ENCODE data around the gene LIFR.
"Not testable (repeated sequence)": the region's sequence is repeated elsewhere in the genome, so short reads cannot be mapped to it uniquely, and the experiment has no call there.

LIFR gene

DNA sequence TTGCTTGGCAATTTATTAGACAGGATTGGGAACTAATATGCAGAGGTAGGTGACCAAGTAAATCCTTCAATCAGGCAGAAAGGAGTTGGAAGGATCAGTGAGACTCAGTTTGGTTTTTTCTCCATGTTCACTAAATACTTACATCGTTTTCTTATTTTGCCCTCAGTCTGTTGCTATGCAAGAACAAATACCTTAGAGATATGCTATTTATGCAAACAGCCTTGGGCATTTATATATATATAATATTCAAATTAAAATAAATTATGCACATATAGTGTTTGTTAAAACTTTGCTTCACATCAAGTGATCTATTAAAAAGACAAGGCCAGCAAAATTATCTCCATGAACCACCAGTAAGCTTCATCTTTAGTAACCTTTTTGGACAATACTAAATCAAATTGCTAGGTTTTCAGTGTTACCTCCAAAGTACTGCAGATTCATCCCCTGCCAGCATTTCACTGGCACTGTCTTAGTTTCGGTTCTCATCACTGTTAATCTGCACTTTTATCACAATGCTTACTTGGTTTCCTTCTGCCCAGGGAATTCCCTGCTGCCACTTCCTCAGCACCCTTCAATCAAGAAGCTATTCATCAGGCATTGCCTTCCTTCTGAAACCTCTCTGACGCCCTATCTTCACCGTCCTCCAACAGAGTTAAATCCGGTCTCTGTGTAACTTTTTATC lies 26.0 kb upstream of the LIFR start:
- no peak for DNase-seq

DNA sequence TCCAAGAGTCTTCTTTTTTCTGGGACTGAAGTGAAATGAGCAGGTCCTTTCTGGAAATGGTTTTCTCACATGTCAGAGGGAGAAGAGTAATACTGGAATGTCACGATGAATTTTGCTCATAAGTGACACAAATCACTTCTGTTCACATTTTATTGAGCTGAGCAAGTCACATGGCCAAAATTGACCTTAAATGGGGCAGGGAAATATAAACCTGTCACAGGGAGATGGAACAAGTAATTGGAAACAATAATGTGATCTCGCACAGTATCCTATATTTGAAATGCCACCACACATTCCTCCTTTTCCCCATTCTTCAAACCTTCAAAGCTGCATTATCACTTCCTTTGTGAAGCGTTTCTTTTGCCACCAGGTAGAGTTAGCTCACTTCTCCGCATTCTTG lies 25.2 kb upstream of the LIFR start:
- DNase-seq, result no peak

- DNase-seq, result no peak
These were observed 22.7 kb upstream of the LIFR start for GRCh38 chr5:38579105-38579504.

DNA sequence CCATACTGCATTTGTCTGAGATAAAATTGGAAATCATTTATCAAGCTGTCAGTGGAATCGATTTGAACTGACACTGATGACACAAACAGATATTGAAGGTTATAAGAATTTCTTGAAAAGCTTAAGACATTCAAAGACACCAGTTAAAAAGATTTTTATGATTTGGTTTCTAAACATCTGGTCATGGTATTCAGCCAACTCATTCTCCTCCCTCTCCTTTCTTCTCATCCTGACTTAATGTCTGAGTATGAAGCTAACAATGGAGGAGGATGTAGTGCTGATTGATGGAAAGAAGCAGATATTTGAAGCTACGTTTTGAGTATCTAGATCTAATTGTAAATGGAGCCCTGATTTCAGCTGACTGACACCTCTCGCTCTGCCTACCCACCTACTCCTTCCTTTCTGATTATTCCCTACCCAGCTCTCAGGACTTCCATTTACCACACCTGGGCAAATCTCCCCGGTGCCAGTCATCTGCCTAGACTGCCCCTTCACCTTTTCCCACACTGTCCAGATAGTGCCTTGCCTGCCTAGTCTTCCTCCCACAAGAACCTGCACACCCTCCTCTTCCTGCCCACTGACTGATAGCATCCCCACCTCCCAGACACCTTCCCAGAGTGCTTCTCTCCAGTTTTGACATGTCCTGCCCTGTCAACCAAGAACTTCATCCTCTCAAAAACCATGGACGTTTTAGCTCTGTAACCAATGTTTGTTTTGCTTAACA lies 20.7 kb upstream of the LIFR start:
- DNase-seq, result no peak

DNA sequence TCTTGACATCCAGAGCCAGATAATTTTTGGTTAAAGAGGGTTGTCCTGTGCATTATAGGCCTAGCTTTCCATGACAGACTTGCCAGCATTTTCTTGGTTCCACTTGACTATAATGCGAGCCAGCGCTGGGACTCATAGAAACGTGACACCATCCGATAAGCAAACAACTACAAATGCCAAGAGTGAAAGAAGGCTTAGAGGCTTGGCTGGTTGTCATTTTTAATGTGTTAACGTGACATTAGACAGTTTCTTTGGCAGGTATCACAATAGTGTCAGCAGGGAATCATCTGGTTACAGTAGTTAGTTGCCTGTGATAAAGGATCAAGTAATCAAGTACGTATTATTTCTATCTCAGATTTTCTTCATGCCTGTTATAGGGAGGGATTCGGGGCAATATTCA lies 20.0 kb upstream of the LIFR start:
- no peak for DNase-seq

DNA sequence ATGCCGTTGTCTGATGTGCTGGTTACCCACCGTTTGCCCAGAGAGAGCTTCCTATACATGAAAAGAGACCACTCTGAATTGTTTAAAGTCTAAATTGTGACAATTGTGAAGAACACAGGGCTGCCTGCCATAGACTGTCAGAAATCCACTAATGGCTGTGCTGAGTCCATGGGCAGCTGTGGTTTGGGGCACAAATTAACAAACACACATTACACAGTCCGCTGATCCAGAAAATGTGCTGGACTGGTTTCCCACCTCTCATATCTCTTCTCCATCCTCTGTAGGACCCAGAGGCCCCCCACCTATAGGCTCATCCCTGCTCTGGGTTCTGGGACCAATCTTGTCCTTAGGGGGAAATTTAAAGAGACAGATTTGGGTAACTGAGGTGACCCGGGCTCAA lies 19.0 kb upstream of the LIFR start:
- DNase-seq, result no peak

DNA sequence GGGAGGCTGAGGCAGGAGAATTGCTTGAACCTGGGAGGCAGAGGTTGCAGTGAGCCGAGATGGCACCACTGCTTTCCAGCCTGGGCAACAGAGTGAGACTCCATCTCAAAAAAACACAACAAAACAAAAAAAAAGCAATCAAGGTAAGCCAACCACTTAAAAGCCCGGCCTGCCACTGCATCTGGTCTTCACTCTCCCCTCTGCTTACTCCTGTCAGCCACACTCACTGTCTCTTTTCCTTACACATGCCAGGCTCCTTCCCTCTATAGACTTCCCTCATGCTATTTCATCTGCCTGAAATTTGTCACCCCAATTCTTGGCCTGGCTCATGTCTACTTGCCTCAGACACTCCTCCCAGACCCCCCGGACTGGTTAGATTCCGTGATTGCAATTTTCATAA lies 17.6 kb upstream of the LIFR start:
- no peak for DNase-seq

- DNase-seq, result no peak
These were observed 17.1 kb upstream of the LIFR start for GRCh38 chr5:38573521-38573920.

DNA sequence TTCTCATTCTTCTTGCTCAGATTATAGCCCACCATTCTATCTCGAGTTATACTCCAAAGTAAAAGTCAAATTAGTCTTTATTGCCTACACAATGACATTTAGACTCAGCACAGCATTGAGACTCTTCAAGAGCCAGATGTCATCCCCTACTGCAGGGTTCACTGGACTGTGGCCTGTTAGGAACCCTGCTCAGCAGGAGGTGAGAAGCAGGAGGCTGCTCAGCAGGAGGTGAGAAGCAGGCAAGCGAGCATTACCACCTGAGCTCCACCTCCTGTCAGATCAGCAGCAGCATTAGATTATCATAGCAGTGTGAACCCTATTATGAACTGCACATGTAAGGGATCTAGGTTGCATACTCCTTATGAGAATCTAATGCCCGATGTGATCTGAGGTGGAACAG lies 12.7 kb upstream of the LIFR start:
- no peak for DNase-seq

DNA sequence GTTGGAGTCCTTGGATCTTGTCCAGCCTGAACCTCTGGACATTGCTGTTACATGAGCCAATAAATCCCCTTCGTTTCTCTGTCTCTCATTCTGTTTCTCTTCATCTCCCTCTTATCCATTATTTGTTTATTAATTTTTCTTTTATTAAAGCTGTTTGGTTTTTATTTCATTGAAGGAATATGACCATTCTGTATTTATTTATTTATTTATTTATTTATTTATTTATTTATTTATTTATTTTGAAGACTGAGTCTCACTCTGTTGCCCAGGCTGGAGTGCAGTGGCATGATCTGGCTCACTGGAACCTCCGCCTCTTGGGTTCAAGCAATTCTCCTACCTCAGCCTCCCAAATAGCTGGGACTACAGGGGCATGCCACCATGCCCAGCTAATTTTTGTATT lies 10.9 kb upstream of the LIFR start:
- DNase-seq, result not testable (repeated sequence)

GRCh38 chr5:38563624-38564023 lies 7.2 kb upstream of the LIFR start:
- no peak for DNase-seq

GRCh38 chr5:38562444-38563210 lies 6.2 kb upstream of the LIFR start:
- no peak for DNase-seq

- DNase-seq, result no peak
These were observed 3.0 kb upstream of the LIFR start for GRCh38 chr5:38559428-38559827.

DNA sequence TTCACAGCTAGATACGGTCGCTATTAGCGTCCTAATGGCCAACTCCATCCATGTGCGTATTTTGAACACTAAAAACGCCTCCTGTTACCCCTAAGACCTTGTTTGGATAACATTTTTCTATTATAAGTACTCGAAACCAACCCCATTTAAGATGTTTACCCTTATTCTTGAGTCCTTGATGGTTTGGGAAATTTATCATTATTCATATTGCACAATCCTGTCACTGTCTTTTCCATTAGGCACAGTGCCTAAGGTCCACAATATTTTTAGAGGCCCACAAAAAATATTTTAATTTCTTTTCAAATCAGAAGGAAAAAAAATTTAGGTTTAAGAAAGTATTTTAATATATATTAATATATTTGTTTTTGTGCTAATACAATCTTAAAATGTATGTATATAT lies 1.3 kb upstream of the LIFR start:
- DNase-seq, result no peak

GRCh38 chr5:38557308-38557710 lies 863 bp upstream of the LIFR start:
- DNase-seq, result peak; percentile 64

- no peak for DNase-seq
These were observed 303 bp downstream of the LIFR start for GRCh38 chr5:38556088-38556598.

GRCh38 chr5:38555354-38556087 lies 925 bp downstream of the LIFR start:
- no peak for DNase-seq

DNA sequence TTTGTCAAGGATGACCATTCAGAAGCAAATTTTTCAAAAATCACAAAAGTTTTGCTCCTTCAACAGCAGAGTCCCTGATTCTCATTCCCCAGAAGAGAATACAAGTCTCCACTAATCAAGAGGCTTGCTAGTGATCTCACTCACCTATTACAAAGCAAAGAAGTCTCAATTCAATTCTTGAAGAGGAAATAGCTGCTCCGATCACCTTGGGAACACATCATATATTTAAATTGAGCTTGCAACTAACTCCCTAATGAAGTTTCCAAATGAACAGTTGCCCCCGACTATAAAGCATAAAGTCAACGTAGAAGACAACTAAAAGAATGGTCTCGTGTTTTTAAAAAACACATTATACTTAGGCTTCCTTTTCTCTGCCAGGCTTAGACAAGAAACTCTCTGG lies 1.6 kb downstream of the LIFR start:
- no peak for DNase-seq

GRCh38 chr5:38554403-38554802 lies 2.0 kb downstream of the LIFR start:
- DNase-seq, result no peak

- DNase-seq, result no peak
These were observed 3.4 kb downstream of the LIFR start for GRCh38 chr5:38553001-38553521.

DNA sequence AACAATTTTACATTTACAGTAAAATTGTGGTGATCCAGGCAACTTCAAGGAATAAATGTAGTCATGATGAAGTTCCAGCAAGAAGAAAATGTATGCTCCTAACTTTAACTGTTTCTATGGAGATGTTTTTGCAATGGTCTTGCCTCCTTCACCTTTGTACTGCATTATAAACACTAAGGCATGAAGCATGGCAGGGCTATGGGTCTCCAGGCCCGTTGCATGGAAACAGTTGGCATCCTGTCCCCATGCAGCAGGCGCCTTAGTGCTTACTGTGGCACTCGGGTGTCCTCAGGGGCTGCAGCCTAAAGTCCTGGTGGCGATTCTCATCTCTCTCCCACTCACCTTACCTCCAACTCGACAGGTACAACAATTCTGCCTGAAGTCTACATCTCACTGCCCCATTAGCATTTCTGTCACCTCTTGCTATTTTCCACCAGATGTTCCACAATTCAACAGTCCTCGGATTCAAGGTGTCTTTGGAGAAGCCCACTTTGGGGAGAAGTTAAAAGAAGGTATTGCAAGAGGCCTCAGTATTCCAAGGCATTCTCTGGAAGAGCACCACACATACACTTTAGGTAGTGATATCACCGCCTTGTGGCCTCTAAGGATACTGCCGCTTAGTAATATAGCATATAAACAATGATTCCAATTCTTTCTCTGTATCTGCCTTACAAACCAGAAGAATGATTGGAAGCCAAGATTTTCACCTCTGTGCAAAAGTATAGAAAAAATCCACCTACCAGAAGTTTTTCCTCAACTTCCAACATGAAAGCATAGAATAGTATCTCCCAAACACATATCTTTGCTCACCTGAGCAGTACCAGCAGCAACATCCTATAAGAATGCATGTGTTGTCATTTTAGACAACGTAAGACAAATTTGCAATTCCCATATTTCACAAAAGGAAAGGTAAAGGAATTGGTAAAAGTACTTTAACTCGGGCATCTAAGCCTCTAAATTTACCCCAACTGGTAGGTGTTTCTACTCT lies 5.1 kb downstream of the LIFR start:
- peak; percentile 21 for DNase-seq
